ENCODE data around the gene C5AR2.
"Not testable (repeated sequence)": the region's sequence is repeated elsewhere in the genome, so short reads cannot be mapped to it uniquely, and the experiment has no call there.

C5AR2 gene

GRCh38 chr19:47381653-47382279, 49.8 kb downstream of the C5AR2 start:
- Histone ChIP-seq H3K9me3 (ENCODE audit: control insufficient read depth, low read length) (no peaks in the 10 kb centered on the region), H2BK12ac (ENCODE audit: low read length in 2 of 2) (no peak overlapping the region), H3K4ac (ENCODE audit: low read depth in 1 of 2, low read length in 2 of 2) (no peak overlapping the region), H2BK5ac (ENCODE audit: low read depth, low read length, poor library complexity, severe bottlenecking) (no peak overlapping the region), H3K9ac (ENCODE audit: low read length) (no peak overlapping the region), H2BK120ac (ENCODE audit: low read depth, low read length) (no peak overlapping the region), H3K27me3 (ENCODE audit: control insufficient read depth in 1 of 2, insufficient read depth in 1 of 2, low read length in 2 of 2) (no peaks in the 10 kb centered on the region), H2BK15ac (ENCODE audit: low read depth, poor library complexity, severe bottlenecking) (no peak overlapping the region), H3K27ac (ENCODE audit: low read length, poor library complexity, severe bottlenecking) (no peak overlapping the region), H4K91ac (ENCODE audit: low read length) (no peak overlapping the region), H3K18ac (ENCODE audit: low read depth in 1 of 2, low read length in 2 of 2) (no peak overlapping the region), H2AFZ (ENCODE audit: low read depth, low read length) (no peak overlapping the region), H3K4me3 (ENCODE audit: insufficient read depth in 1 of 2, low read depth in 1 of 2, low read length in 2 of 2) (no peak overlapping the region), H2AK5ac (ENCODE audit: low read length, severe bottlenecking) (no peak overlapping the region), H4K8ac (ENCODE audit: low read length) (no peak overlapping the region), H3K4me1 (ENCODE audit: control insufficient read depth, insufficient read depth, low read depth, low read length) (peaks cover under 1% of the 10 kb centered on the region), H3K23ac (ENCODE audit: low read length in 2 of 2) (no peak overlapping the region), H3K4me2 (ENCODE audit: low read length, poor library complexity, severe bottlenecking) (no peak overlapping the region), H3K14ac (ENCODE audit: low read length in 2 of 2) (no peak overlapping the region), H3K79me1 (replicated peaks; ENCODE audit: low read length, poor library complexity, severe bottlenecking) (peaks cover 2% of the 10 kb centered on the region), H3K36me3 (ENCODE audit: control insufficient read depth in 1 of 2, insufficient read depth in 2 of 2, low read depth in 1 of 2, low read length in 2 of 2) (peaks cover 52 to 56% of the 10 kb centered on the region in 2 experiments)
- no peak for DNase-seq
- 95% methylated on average over 11 of the region's 11 CpGs for WGBS

DNA sequence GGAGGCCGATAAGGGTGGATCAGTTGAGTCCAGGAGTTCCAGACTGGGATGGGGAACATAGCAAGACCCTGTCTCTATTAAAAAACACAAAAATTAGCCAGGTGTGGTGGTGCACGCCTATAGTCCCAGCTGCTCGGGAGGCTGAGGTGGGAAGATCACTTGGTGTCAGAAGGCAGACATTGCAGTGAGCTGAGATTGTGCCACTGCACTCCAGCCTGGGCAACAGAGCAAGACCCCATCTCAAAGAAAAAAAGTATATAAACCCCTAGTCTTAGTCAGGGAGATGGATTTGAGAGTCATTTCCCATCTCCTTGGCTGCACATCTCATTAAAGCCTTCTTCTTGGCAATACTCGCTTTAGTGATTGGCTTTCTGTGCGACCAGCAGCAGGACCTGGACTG, 51.9 kb downstream of the C5AR2 start:
- not testable (repeated sequence) for H2BK5ac ChIP-seq (ENCODE audit: low read depth, low read length, poor library complexity, severe bottlenecking); H3K4me1 ChIP-seq (ENCODE audit: control insufficient read depth, insufficient read depth, low read depth, low read length); H3K18ac ChIP-seq (ENCODE audit: low read depth in 1 of 2, low read length in 2 of 2); H4K91ac ChIP-seq (ENCODE audit: low read length); H2BK15ac ChIP-seq (ENCODE audit: low read depth, poor library complexity, severe bottlenecking); H3K4me2 ChIP-seq (ENCODE audit: low read length, poor library complexity, severe bottlenecking); H3K27me3 ChIP-seq (ENCODE audit: control insufficient read depth in 1 of 2, insufficient read depth in 1 of 2, low read length in 2 of 2); H2AK5ac ChIP-seq (ENCODE audit: low read length, severe bottlenecking); H3K9me3 ChIP-seq (ENCODE audit: control insufficient read depth, low read length); H2BK12ac ChIP-seq (ENCODE audit: low read length in 2 of 2); H2AFZ ChIP-seq (ENCODE audit: low read depth, low read length); H3K14ac ChIP-seq (ENCODE audit: low read length in 2 of 2); H4K8ac ChIP-seq (ENCODE audit: low read length); H2BK120ac ChIP-seq (ENCODE audit: low read depth, low read length); DNase-seq; H3K27ac ChIP-seq (ENCODE audit: low read length, poor library complexity, severe bottlenecking); H3K23ac ChIP-seq (ENCODE audit: low read length in 2 of 2); H3K4ac ChIP-seq (ENCODE audit: low read depth in 1 of 2, low read length in 2 of 2); H3K79me1 ChIP-seq (replicated peaks; ENCODE audit: low read length, poor library complexity, severe bottlenecking); H3K4me3 ChIP-seq (ENCODE audit: insufficient read depth in 1 of 2, low read depth in 1 of 2, low read length in 2 of 2)
- Histone ChIP-seq H3K9ac (ENCODE audit: low read length) (peak overlapping the region; percentile 71), H3K36me3 (ENCODE audit: control insufficient read depth in 1 of 2, insufficient read depth in 2 of 2, low read depth in 1 of 2, low read length in 2 of 2) (peaks cover 35 to 37% of the 10 kb centered on the region in 2 experiments)
- 100% methylated on average over 1 of the region's 5 CpGs for WGBS

- H2AK5ac ChIP-seq (ENCODE audit: low read length, severe bottlenecking); H2AFZ ChIP-seq (ENCODE audit: low read depth, low read length); DNase-seq; H4K8ac ChIP-seq (ENCODE audit: low read length); H3K27me3 ChIP-seq (ENCODE audit: control insufficient read depth in 1 of 2, insufficient read depth in 1 of 2, low read length in 2 of 2); H3K23ac ChIP-seq (ENCODE audit: low read length in 2 of 2); H3K9ac ChIP-seq (ENCODE audit: low read length); H2BK15ac ChIP-seq (ENCODE audit: low read depth, poor library complexity, severe bottlenecking); H4K91ac ChIP-seq (ENCODE audit: low read length); H3K4me3 ChIP-seq (ENCODE audit: insufficient read depth in 1 of 2, low read depth in 1 of 2, low read length in 2 of 2); H3K27ac ChIP-seq (ENCODE audit: low read length, poor library complexity, severe bottlenecking); H3K18ac ChIP-seq (ENCODE audit: low read depth in 1 of 2, low read length in 2 of 2); H3K9me3 ChIP-seq (ENCODE audit: control insufficient read depth, low read length); H3K4ac ChIP-seq (ENCODE audit: low read depth in 1 of 2, low read length in 2 of 2); H2BK5ac ChIP-seq (ENCODE audit: low read depth, low read length, poor library complexity, severe bottlenecking); H3K4me2 ChIP-seq (ENCODE audit: low read length, poor library complexity, severe bottlenecking); H2BK12ac ChIP-seq (ENCODE audit: low read length in 2 of 2); H2BK120ac ChIP-seq (ENCODE audit: low read depth, low read length); H3K14ac ChIP-seq (ENCODE audit: low read length in 2 of 2); H3K4me1 ChIP-seq (ENCODE audit: control insufficient read depth, insufficient read depth, low read depth, low read length); H3K79me1 ChIP-seq (replicated peaks; ENCODE audit: low read length, poor library complexity, severe bottlenecking): not testable (repeated sequence)
- WGBS: 94% methylated on average over 2 of the region's 4 CpGs
- H3K36me3 ChIP-seq (ENCODE audit: control insufficient read depth in 1 of 2, insufficient read depth in 2 of 2, low read depth in 1 of 2, low read length in 2 of 2): peaks cover 30 to 31% of the 10 kb centered on the region in 2 experiments
These were observed 52.6 kb downstream of the C5AR2 start for GRCh38 chr19:47384533-47384932.

DNA sequence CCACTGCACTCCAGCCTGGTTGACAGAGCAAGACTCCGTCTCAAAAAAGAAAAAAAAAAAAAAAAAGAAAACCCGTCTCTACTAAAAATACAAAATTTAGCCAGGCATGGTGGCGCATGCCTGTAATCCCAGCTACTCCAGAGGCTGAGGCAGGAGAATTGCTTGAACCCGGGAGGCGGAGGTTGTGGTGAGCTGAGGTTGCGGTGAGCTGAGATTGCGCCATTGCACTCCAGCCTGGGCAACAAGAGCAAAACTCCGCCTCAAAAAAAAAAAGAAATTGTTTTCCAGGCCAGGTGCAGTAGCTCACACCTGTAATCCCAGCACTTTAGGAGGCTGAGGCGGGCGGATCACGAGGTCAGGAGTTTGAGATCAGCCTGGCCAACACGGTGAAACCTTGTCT, 54.6 kb downstream of the C5AR2 start:
- not testable (repeated sequence) for H2BK120ac ChIP-seq (ENCODE audit: low read depth, low read length); H2BK12ac ChIP-seq (ENCODE audit: low read length in 2 of 2); H3K9me3 ChIP-seq (ENCODE audit: control insufficient read depth, low read length); H4K91ac ChIP-seq (ENCODE audit: low read length); H3K4me2 ChIP-seq (ENCODE audit: low read length, poor library complexity, severe bottlenecking); H3K4me1 ChIP-seq (ENCODE audit: control insufficient read depth, insufficient read depth, low read depth, low read length); H2AK5ac ChIP-seq (ENCODE audit: low read length, severe bottlenecking); H4K8ac ChIP-seq (ENCODE audit: low read length); H3K4ac ChIP-seq (ENCODE audit: low read depth in 1 of 2, low read length in 2 of 2); H3K14ac ChIP-seq (ENCODE audit: low read length in 2 of 2); H3K9ac ChIP-seq (ENCODE audit: low read length); H2AFZ ChIP-seq (ENCODE audit: low read depth, low read length); H3K27me3 ChIP-seq (ENCODE audit: control insufficient read depth in 1 of 2, insufficient read depth in 1 of 2, low read length in 2 of 2); H3K79me1 ChIP-seq (replicated peaks; ENCODE audit: low read length, poor library complexity, severe bottlenecking); H3K4me3 ChIP-seq (ENCODE audit: insufficient read depth in 1 of 2, low read depth in 1 of 2, low read length in 2 of 2); H2BK5ac ChIP-seq (ENCODE audit: low read depth, low read length, poor library complexity, severe bottlenecking); DNase-seq; H2BK15ac ChIP-seq (ENCODE audit: low read depth, poor library complexity, severe bottlenecking); H3K18ac ChIP-seq (ENCODE audit: low read depth in 1 of 2, low read length in 2 of 2); H3K27ac ChIP-seq (ENCODE audit: low read length, poor library complexity, severe bottlenecking); H3K23ac ChIP-seq (ENCODE audit: low read length in 2 of 2)
- peaks cover 10 to 11% of the 10 kb centered on the region in 2 experiments for H3K36me3 ChIP-seq (ENCODE audit: control insufficient read depth in 1 of 2, insufficient read depth in 2 of 2, low read depth in 1 of 2, low read length in 2 of 2)
- 96% methylated on average over 10 of the region's 12 CpGs for WGBS
